Measurements from ENCODE around the gene VPS51. TPM values are rescaled to one million over a fixed set of nuclear protein-coding genes. Genes with fewer than 3 reads are reported as not detected.

VPS51 gene
- polyA plus RNA-seq, 4 donors, result 111 to 159 (median 136) TPM

GRCh38 chr11:65087216-65087615 lies 8.8 kb upstream of the VPS51 start:
- WGBS, 3 donors, result 94 to 96% (median 95%) methylated on average over 11 of the region's 11 CpGs
- Histone ChIP-seq H3K4me3 (ENCODE audit: low read depth in 1 of 3, low read length in 3 of 3) (no peak overlapping the region), H3K27ac (ENCODE audit: low read depth in 1 of 3, low read length in 2 of 3) (no peak overlapping the region), H3K36me3 (ENCODE audit: control insufficient read depth in 3 of 3, insufficient read depth in 2 of 3, low read depth in 1 of 3, low read length in 3 of 3) (peaks cover 7 to 50% (median 11%) of the 10 kb centered on the region in 3 donors), H3K27me3 (ENCODE audit: control insufficient read depth in 3 of 3, insufficient read depth in 3 of 3, low read length in 3 of 3) (no peaks in the 10 kb centered on the region), H3K4me1 (ENCODE audit: control insufficient read depth in 3 of 3, insufficient read depth in 2 of 3, low read depth in 1 of 3, low read length in 2 of 3) (peaks cover 0 to 22% (median 2%) of the 10 kb centered on the region in 3 donors), H3K9me3 (ENCODE audit: control insufficient read depth in 2 of 2, insufficient read depth in 1 of 2, low read depth in 1 of 2, low read length in 1 of 2) (no peaks in the 10 kb centered on the region)
- DNase-seq (no peak), FAIRE-seq (no peak)

DNA sequence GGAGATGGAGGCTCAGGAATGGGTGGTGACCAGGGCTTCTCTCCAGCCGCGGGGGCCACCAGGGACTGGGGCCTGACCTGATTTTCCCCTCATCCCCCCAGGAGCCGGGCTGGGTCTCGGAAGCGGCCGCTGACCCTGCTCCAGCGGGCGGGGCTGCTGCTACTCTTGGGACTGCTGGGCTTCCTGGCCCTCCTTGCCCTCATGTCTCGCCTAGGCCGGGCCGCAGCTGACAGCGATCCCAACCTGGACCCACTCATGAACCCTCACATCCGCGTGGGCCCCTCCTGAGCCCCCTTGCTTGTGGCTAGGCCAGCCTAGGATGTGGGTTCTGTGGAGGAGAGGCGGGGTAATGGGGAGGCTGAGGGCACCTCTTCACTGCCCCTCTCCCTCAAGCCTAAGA lies 8.2 kb upstream of the VPS51 start:
- H3K36me3 ChIP-seq (ENCODE audit: control insufficient read depth in 3 of 3, insufficient read depth in 2 of 3, low read depth in 1 of 3, low read length in 3 of 3), result peaks cover 7 to 50% (median 11%) of the 10 kb centered on the region in 3 donors
- FAIRE-seq, result no peak
- H3K27me3 ChIP-seq (ENCODE audit: control insufficient read depth in 3 of 3, insufficient read depth in 3 of 3, low read length in 3 of 3), result no peaks in the 10 kb centered on the region
- no peaks in the 10 kb centered on the region for H3K9me3 ChIP-seq (ENCODE audit: control insufficient read depth in 2 of 2, insufficient read depth in 1 of 2, low read depth in 1 of 2, low read length in 1 of 2)
- H3K4me1 ChIP-seq (ENCODE audit: control insufficient read depth in 3 of 3, insufficient read depth in 2 of 3, low read depth in 1 of 3, low read length in 2 of 3), result peaks cover 0 to 19% (median 2%) of the 10 kb centered on the region in 3 donors
- 94 to 95% (median 95%) methylated on average over 15 of the region's 15 CpGs for WGBS, 3 donors
- H3K27ac ChIP-seq (ENCODE audit: low read depth in 1 of 3, low read length in 2 of 3), result no peak overlapping the region
- no peak for DNase-seq
- H3K4me3 ChIP-seq (ENCODE audit: low read depth in 1 of 3, low read length in 3 of 3), result no peak overlapping the region

DNA sequence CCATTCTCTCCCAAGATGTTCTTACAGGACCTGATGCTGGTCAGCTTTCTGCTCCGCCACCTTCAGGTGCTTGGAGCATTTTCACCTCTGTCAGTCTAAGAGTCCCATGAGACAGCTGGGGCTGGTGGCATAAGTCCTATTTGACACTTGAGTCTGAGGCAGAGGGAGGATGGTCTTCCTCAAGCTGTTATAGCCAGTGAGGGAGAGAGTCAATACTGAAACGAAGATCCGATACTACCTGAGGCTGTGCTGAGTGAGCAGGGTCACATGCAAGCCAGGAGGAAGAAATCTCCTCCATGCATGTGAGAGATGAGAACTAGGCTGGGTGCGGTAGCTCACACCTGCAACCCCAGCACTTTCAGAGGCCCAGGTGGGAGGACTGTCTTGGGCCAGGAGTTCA lies 6.4 kb upstream of the VPS51 start:
- peaks cover 7 to 50% (median 11%) of the 10 kb centered on the region in 3 donors for H3K36me3 ChIP-seq (ENCODE audit: control insufficient read depth in 3 of 3, insufficient read depth in 2 of 3, low read depth in 1 of 3, low read length in 3 of 3)
- peaks cover 0 to 11% (median 2%) of the 10 kb centered on the region in 3 donors for H3K4me1 ChIP-seq (ENCODE audit: control insufficient read depth in 3 of 3, insufficient read depth in 2 of 3, low read depth in 1 of 3, low read length in 2 of 3)
- no peak overlapping the region for H3K4me3 ChIP-seq (ENCODE audit: low read depth in 1 of 3, low read length in 3 of 3)
- H3K9me3 ChIP-seq (ENCODE audit: control insufficient read depth in 2 of 2, insufficient read depth in 1 of 2, low read depth in 1 of 2, low read length in 1 of 2), result no peaks in the 10 kb centered on the region
- 87 to 92% (median 91%) methylated on average over 4 of the region's 4 CpGs for WGBS, 3 donors
- DNase-seq (no peak), FAIRE-seq (no peak)
- no peaks in the 10 kb centered on the region for H3K27me3 ChIP-seq (ENCODE audit: control insufficient read depth in 3 of 3, insufficient read depth in 3 of 3, low read length in 3 of 3)
- no peak overlapping the region for H3K27ac ChIP-seq (ENCODE audit: low read depth in 1 of 3, low read length in 2 of 3)

GRCh38 chr11:65090628-65091027 lies 5.4 kb upstream of the VPS51 start:
- H3K4me3 ChIP-seq (ENCODE audit: low read depth in 1 of 3, low read length in 3 of 3), result no peak overlapping the region
- H3K27me3 ChIP-seq (ENCODE audit: control insufficient read depth in 3 of 3, insufficient read depth in 3 of 3, low read length in 3 of 3), result no peaks in the 10 kb centered on the region
- no peak overlapping the region for H3K27ac ChIP-seq (ENCODE audit: low read depth in 1 of 3, low read length in 2 of 3)
- FAIRE-seq, result no peak
- peaks cover 0 to 6% (median 0%) of the 10 kb centered on the region in 3 donors for H3K4me1 ChIP-seq (ENCODE audit: control insufficient read depth in 3 of 3, insufficient read depth in 2 of 3, low read depth in 1 of 3, low read length in 2 of 3)
- DNase-seq, result no peak
- H3K36me3 ChIP-seq (ENCODE audit: control insufficient read depth in 3 of 3, insufficient read depth in 2 of 3, low read depth in 1 of 3, low read length in 3 of 3), result peaks cover 7 to 43% (median 11%) of the 10 kb centered on the region in 3 donors
- WGBS, 3 donors, result 94 to 99% (median 95%) methylated on average over 4 of the region's 4 CpGs
- H3K9me3 ChIP-seq (ENCODE audit: control insufficient read depth in 2 of 2, insufficient read depth in 1 of 2, low read depth in 1 of 2, low read length in 1 of 2), result no peaks in the 10 kb centered on the region

- H3K4me3 ChIP-seq (ENCODE audit: low read depth in 1 of 3, low read length in 3 of 3), result peak overlapping the region in 1 of 3 donors; percentile 70
- no peaks in the 10 kb centered on the region for H3K27me3 ChIP-seq (ENCODE audit: control insufficient read depth in 3 of 3, insufficient read depth in 3 of 3, low read length in 3 of 3)
- no peaks in the 10 kb centered on the region for H3K9me3 ChIP-seq (ENCODE audit: control insufficient read depth in 2 of 2, insufficient read depth in 1 of 2, low read depth in 1 of 2, low read length in 1 of 2)
- peaks cover 0 to 24% (median 0%) of the 10 kb centered on the region in 3 donors for H3K36me3 ChIP-seq (ENCODE audit: control insufficient read depth in 3 of 3, insufficient read depth in 2 of 3, low read depth in 1 of 3, low read length in 3 of 3)
- H3K27ac ChIP-seq (ENCODE audit: low read depth in 1 of 3, low read length in 2 of 3), result peak overlapping the region in 2 of 3 donors; percentile 85 to 97
- H3K4me1 ChIP-seq (ENCODE audit: control insufficient read depth in 3 of 3, insufficient read depth in 2 of 3, low read depth in 1 of 3, low read length in 2 of 3), result peaks cover 0 to 15% (median 3%) of the 10 kb centered on the region in 3 donors
- WGBS, 3 donors, result 76 to 81% (median 79%) methylated on average over 22 of the region's 22 CpGs
- DNase-seq (no peak), FAIRE-seq (no peak)
Observed at GRCh38 chr11:65095427-65095826, 587 bp upstream of the VPS51 start.

DNA sequence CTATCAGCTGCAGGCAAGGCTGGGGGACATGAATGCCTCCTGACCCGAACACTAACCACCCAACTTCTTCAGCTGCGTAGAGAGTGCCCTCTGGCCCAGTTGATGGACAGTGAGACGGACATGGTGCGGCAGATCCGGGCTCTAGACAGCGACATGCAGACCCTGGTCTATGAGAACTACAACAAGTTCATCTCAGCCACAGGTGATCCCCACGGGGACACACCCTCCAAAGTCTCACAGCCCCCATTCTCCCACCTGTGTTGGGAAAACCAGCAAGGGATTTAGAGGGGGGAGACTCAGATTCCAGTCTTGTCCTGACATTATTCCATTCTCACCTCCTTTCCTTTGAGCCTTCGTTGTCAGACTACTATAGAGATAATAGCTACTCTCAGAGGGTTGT lies 912 bp downstream of the VPS51 start:
- Histone ChIP-seq H3K27me3 (ENCODE audit: control insufficient read depth in 3 of 3, insufficient read depth in 3 of 3, low read length in 3 of 3) (no peaks in the 10 kb centered on the region), H3K9me3 (ENCODE audit: control insufficient read depth in 2 of 2, insufficient read depth in 1 of 2, low read depth in 1 of 2, low read length in 1 of 2) (no peaks in the 10 kb centered on the region), H3K27ac (ENCODE audit: low read depth in 1 of 3, low read length in 2 of 3) (peak overlapping the region; percentile 6 to 97 (median 85)), H3K36me3 (ENCODE audit: control insufficient read depth in 3 of 3, insufficient read depth in 2 of 3, low read depth in 1 of 3, low read length in 3 of 3) (peaks cover 0 to 28% (median 0%) of the 10 kb centered on the region in 3 donors), H3K4me1 (ENCODE audit: control insufficient read depth in 3 of 3, insufficient read depth in 2 of 3, low read depth in 1 of 3, low read length in 2 of 3) (peaks cover 0 to 15% (median 3%) of the 10 kb centered on the region in 3 donors), H3K4me3 (ENCODE audit: low read depth in 1 of 3, low read length in 3 of 3) (peak overlapping the region; percentile 70 to 77 (median 76))
- DNase-seq (no peak), FAIRE-seq (no peak)
- 21 to 41% (median 39%) methylated on average over 8 of the region's 8 CpGs for WGBS, 3 donors

DNA sequence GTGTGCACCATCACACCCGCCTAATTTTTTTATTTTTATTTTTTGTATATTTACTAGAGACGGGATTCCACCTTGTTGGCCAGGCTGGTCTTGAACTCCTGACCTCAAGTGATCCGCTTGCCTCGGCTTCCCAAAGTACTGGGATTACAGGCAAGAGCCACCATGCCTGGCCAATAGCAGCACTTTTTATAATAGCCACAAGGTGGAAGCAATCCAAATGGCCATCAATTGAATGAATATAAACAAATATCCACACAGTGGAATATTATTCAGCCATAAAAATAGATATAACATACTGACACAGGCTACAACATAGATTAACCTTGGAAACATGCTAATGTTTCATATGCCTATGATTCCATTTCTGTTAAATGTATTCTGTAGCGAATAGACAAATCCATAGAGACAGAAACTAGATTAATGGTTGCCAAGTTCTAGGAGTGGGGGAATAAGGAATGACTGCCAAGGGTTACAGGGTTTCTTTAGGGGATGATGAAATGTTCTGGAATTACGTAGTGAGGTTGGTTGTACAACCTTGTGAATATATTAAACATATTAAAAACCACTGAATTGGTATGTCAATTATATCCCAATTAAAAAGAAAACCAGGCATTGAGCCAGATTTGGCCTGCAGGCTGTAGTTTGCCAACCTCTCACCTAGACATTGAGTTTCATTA lies 4.8 kb downstream of the VPS51 start:
- Histone ChIP-seq H3K27ac (ENCODE audit: low read depth in 1 of 3, low read length in 2 of 3) (no peak overlapping the region), H3K36me3 (ENCODE audit: control insufficient read depth in 3 of 3, insufficient read depth in 2 of 3, low read depth in 1 of 3, low read length in 3 of 3) (peaks cover 0 to 50% (median 4%) of the 10 kb centered on the region in 3 donors), H3K9me3 (ENCODE audit: control insufficient read depth in 2 of 2, insufficient read depth in 1 of 2, low read depth in 1 of 2, low read length in 1 of 2) (no peaks in the 10 kb centered on the region), H3K4me3 (ENCODE audit: low read depth in 1 of 3, low read length in 3 of 3) (no peak overlapping the region), H3K4me1 (ENCODE audit: control insufficient read depth in 3 of 3, insufficient read depth in 2 of 3, low read depth in 1 of 3, low read length in 2 of 3) (peaks cover 0 to 8% (median 3%) of the 10 kb centered on the region in 3 donors), H3K27me3 (ENCODE audit: control insufficient read depth in 3 of 3, insufficient read depth in 3 of 3, low read length in 3 of 3) (no peaks in the 10 kb centered on the region)
- DNase-seq, result no peak
- 89 to 94% (median 90%) methylated on average over 6 of the region's 6 CpGs for WGBS, 3 donors
- no peak for FAIRE-seq

GRCh38 chr11:65102142-65103095 lies 6.4 kb downstream of the VPS51 start:
- Histone ChIP-seq H3K9me3 (ENCODE audit: control insufficient read depth in 2 of 2, insufficient read depth in 1 of 2, low read depth in 1 of 2, low read length in 1 of 2) (no peaks in the 10 kb centered on the region), H3K4me3 (ENCODE audit: low read depth in 1 of 3, low read length in 3 of 3) (no peak overlapping the region), H3K36me3 (ENCODE audit: control insufficient read depth in 3 of 3, insufficient read depth in 2 of 3, low read depth in 1 of 3, low read length in 3 of 3) (peaks cover 0 to 58% (median 4%) of the 10 kb centered on the region in 3 donors), H3K27ac (ENCODE audit: low read depth in 1 of 3, low read length in 2 of 3) (peak overlapping the region in 1 of 3 donors; percentile 24), H3K27me3 (ENCODE audit: control insufficient read depth in 3 of 3, insufficient read depth in 3 of 3, low read length in 3 of 3) (no peaks in the 10 kb centered on the region), H3K4me1 (ENCODE audit: control insufficient read depth in 3 of 3, insufficient read depth in 2 of 3, low read depth in 1 of 3, low read length in 2 of 3) (peaks cover 0 to under 1% (median 0%) of the 10 kb centered on the region in 3 donors)
- FAIRE-seq (no peak), DNase-seq (no peak)
- 91 to 93% (median 93%) methylated on average over 8 of the region's 8 CpGs for WGBS, 3 donors
